B cell (primary cell): Measurements from ENCODE around the gene COL9A3. TPM values are rescaled to one million over a fixed set of nuclear protein-coding genes. Genes with fewer than 3 reads are reported as not detected.

ENCODE experiments used
- ATAC-seq: fragments of 200-7000 bp; cut with Tn5 transposase; one replicate; pipeline ENCODE4 v1.10.0; 2021; ENCODE audit warnings: low read depth, mild to moderate bottlenecking, moderate number of reproducible peaks, moderate library complexity
- CTCF ChIA-PET: fragments of 350-600 bp; sonication (Branson Sonifier 250); formaldehyde crosslinking; loops from one replicate; lab custom pipeline; 2021; ENCODE audit warnings: antibody characterized with exemption, inconsistent platforms; lab: Charles Lee
- POLR2A ChIA-PET: fragments of 350-600 bp; sonication (Branson Sonifier 250); formaldehyde crosslinking; loops from one replicate; lab custom pipeline; 2021; ENCODE audit warnings: antibody characterized with exemption; lab: Charles Lee
- DNase-seq: peaks from one replicate; pipeline ENCODE4 v3.0.0; 2013
- H2AFZ ChIP-seq: 2 replicates; pipeline ENCODE4 v1.6.1; 2012; ENCODE audit warnings: mild to moderate bottlenecking, low read depth, low read length; ENCODE audit not compliant: insufficient read depth, poor library complexity, severe bottlenecking
- H3K27ac ChIP-seq, 2 donors: 1 replicate in 1 of 2; 2 replicates in 1 of 2; pipeline ENCODE4 v1.5.1; 2012 to 2013; ENCODE audit warnings: low read length in 2 of 2, mild to moderate bottlenecking in 2 of 2, moderate library complexity in 1 of 2
- H3K27me3 ChIP-seq, 4 experiments: fragments of 200-600 bp in 1 of 4; sonication (generic) in 1 of 4; replicated peaks in 1 of 4; 1 replicate in 2 of 4; 2 replicates in 2 of 4; pipeline versions ENCODE4 v1.6.1 to v1.7.0; 2013 to 2016; ENCODE audit warnings: low read length in 3 of 4, mild to moderate bottlenecking in 2 of 4, mixed read lengths in 1 of 4, moderate library complexity in 1 of 4; ENCODE audit not compliant: insufficient read depth in 4 of 4, control insufficient read depth in 3 of 4; ENCODE audit errors: control extremely low read depth in 1 of 4
- H3K36me3 ChIP-seq, 2 experiments: replicated peaks in 1 of 2; 1 replicate in 1 of 2; 2 replicates in 1 of 2; pipeline versions ENCODE4 v1.6.1 to v1.7.1; 2013; ENCODE audit warnings: low read length in 1 of 2; ENCODE audit not compliant: insufficient read depth in 2 of 2, control insufficient read depth in 1 of 2; ENCODE audit errors: control extremely low read depth in 1 of 2, extremely low read depth in 1 of 2
- H3K4me1 ChIP-seq, 2 donors: fragments of 200-600 bp in 1 of 2; sonication (generic) in 1 of 2; 1 replicate in 1 of 2; 2 replicates in 1 of 2; pipeline versions ENCODE4 v1.5.1 to v1.6.1; 2013 to 2017; ENCODE audit warnings: low read length in 2 of 2; ENCODE audit not compliant: control insufficient read depth in 2 of 2, insufficient read depth in 2 of 2
- H3K4me2 ChIP-seq: replicated peaks from 2 replicates; pipeline ENCODE3; 2012; ENCODE audit warnings: mild to moderate bottlenecking, low read depth, low read length; ENCODE audit not compliant: poor library complexity, severe bottlenecking
- H3K4me3 ChIP-seq, 5 experiments: fragments of 200-600 bp in 1 of 5; sonication (generic) in 1 of 5; 1 replicate in 3 of 5; 2 replicates in 2 of 5; pipeline versions ENCODE4 v1.5.1 to v1.7.0; 2011 to 2016; ENCODE audit warnings: low read length in 4 of 5, mild to moderate bottlenecking in 4 of 5, low read depth in 2 of 5, control low read depth in 1 of 5, moderate library complexity in 1 of 5; ENCODE audit not compliant: insufficient read depth in 1 of 5; ENCODE audit errors: control extremely low read depth in 1 of 5, extremely low read depth in 1 of 5
- H3K79me2 ChIP-seq: fragments of 200-600 bp; sonication (generic); one replicate; pipeline ENCODE4 v1.6.0; 2016; ENCODE audit warnings: low read length; ENCODE audit not compliant: control insufficient read depth, insufficient read depth
- H3K9ac ChIP-seq: fragments of 200-600 bp; sonication (generic); 2 replicates; pipeline ENCODE4 v1.6.1; 2017; ENCODE audit warnings: mild to moderate bottlenecking, low read length, moderate library complexity
- H3K9me3 ChIP-seq, 3 donors: one replicate each; pipeline versions ENCODE4 v1.6.1 to v1.7.1; 2013; ENCODE audit warnings: low read length in 2 of 3; ENCODE audit not compliant: control insufficient read depth in 2 of 3, insufficient read depth in 1 of 3; ENCODE audit errors: control extremely low read depth in 1 of 3
- H4K20me1 ChIP-seq: 2 replicates; pipeline ENCODE4 v1.6.0; 2012; ENCODE audit warnings: mild to moderate bottlenecking, low read length; ENCODE audit not compliant: insufficient read depth, control insufficient read depth, poor library complexity, severe bottlenecking
- H3K27ac Mint-ChIP-seq: one replicate; pipeline ENCODE4 v1.8.0; 2021; ENCODE audit warnings: mixed read lengths
- H3K27me3 Mint-ChIP-seq: one replicate; pipeline ENCODE4 v1.8.0; 2021; ENCODE audit warnings: mixed read lengths
- H3K4me1 Mint-ChIP-seq: one replicate; pipeline ENCODE4 v1.8.0; 2021; ENCODE audit warnings: mixed read lengths
- H3K4me3 Mint-ChIP-seq: one replicate; pipeline ENCODE4 v1.8.0; 2021; ENCODE audit warnings: mixed read lengths
- H3K9me3 Mint-ChIP-seq: one replicate; pipeline ENCODE4 v1.8.0; 2022; ENCODE audit warnings: mixed read lengths; ENCODE audit not compliant: insufficient read depth
- EZH2 ChIP-seq: IDR thresholded peaks from 2 replicates; pipeline ENCODE4 v1.6.1; 2012; ENCODE audit warnings: borderline replicate concordance, low read depth, mild to moderate bottlenecking, moderate library complexity, low read length; ENCODE audit not compliant: insufficient read depth, poor library complexity, severe bottlenecking
- WGBS: methylation state at CpG from one replicate; pipeline ENCODE4 v1.1.5; 2013; ENCODE audit warnings: missing lambda C conversion rate; ENCODE audit not compliant: insufficient coverage; 5-methylcytosine and 5-hydroxymethylcytosine counted together
- intact Hi-C: fragments of 100-400 bp; cut with micrococcal nuclease; formaldehyde crosslinking; loops from one replicate; pipeline ENCODE4 v1.10.0; 2022
- polyA plus RNA-seq: library from polyadenylated mRNA; depleted of rRNA; stranded (reverse); fragments of >200 nt; gene quantifications from 2 replicates; pipeline ENCODE4 v1.2.3, GENCODE V29; 2012
- total RNA-seq, 2 donors: library from RNA; stranded (reverse); fragments of 120-200 nt in 1 of 2; gene quantifications; 1 replicate in 1 of 2; 2 replicates in 1 of 2; pipeline versions ENCODE4 v1.2.3 to v1.2.4, GENCODE V29; 2013 to 2022
- TF ChIP-seq, protein P1 (sequence below): fragments of 200-600 bp; IDR thresholded peaks from one replicate; pipeline ENCODE4 v1.8.0; 2022; ENCODE audit warnings: antibody characterized with exemption, mild to moderate bottlenecking

COL9A3 gene
- total and polyA plus RNA-seq, 2 donors (not counting 1 experiment from before 2014, with no cell fraction given): 10.7 to 96.3 TPM

- H3K4me3 Mint-ChIP-seq: no peak overlapping the region
- Histone ChIP-seq H3K4me1 (peaks cover 23 to 28% of the 10 kb centered on the region in 2 donors), H3K9ac (no peak overlapping the region), H3K79me2 (no peaks in the 10 kb centered on the region), H3K9me3 (peaks cover 0 to 7% (median 0%) of the 10 kb centered on the region in 3 donors), H3K36me3 (no peaks in the 10 kb centered on the region), H3K4me3 (no peak overlapping the region), H3K27ac (no peak overlapping the region), H4K20me1 (peaks cover 4% of the 10 kb centered on the region), H3K4me2 (no peak overlapping the region), H3K27me3 (peaks cover 0 to 31% (median 17%) of the 10 kb centered on the region in 4 experiments), H2AFZ (no peak overlapping the region)
- TF ChIP-seq, protein P1, sequence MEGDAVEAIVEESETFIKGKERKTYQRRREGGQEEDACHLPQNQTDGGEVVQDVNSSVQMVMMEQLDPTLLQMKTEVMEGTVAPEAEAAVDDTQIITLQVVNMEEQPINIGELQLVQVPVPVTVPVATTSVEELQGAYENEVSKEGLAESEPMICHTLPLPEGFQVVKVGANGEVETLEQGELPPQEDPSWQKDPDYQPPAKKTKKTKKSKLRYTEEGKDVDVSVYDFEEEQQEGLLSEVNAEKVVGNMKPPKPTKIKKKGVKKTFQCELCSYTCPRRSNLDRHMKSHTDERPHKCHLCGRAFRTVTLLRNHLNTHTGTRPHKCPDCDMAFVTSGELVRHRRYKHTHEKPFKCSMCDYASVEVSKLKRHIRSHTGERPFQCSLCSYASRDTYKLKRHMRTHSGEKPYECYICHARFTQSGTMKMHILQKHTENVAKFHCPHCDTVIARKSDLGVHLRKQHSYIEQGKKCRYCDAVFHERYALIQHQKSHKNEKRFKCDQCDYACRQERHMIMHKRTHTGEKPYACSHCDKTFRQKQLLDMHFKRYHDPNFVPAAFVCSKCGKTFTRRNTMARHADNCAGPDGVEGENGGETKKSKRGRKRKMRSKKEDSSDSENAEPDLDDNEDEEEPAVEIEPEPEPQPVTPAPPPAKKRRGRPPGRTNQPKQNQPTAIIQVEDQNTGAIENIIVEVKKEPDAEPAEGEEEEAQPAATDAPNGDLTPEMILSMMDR: no peak
- TF ChIP-seq EZH2: no peak
- peaks cover 16% of the 10 kb centered on the region for H3K4me1 Mint-ChIP-seq
- ATAC-seq: no peak
- 54% methylated on average over 6 of the region's 7 CpGs for WGBS
- DNase-seq: no peak
- intact Hi-C loops: no loop called here
- ChIA-PET POLR2A (interaction anchor here (0.6 to 0.7 kb wide), 2 partner anchors 9 to 144 kb away, joined by 3 read pairs; no protein-coding TSS in a partner anchor), CTCF (interaction anchor here (1.0 to 2.2 kb wide), 7 partner anchors 10 to 187 kb away, joined by 3 to 16 read pairs (median 6); partner anchors contain the start of gene TCFL5)
- no peaks in the 10 kb centered on the region for H3K27me3 Mint-ChIP-seq
- no peak overlapping the region for H3K27ac Mint-ChIP-seq
- no peaks in the 10 kb centered on the region for H3K9me3 Mint-ChIP-seq
Measured at GRCh38 chr20:62822239-62822787, 5.5 kb downstream of the COL9A3 start.
